GM12864 (cell line): ENCODE measurements around the gene LRTM2.

Experiments
- DNase-seq: peaks from one replicate; pipeline ENCODE4 v3.0.0-alpha.2; 2011; ENCODE audit warnings: low read depth
- H3K4me3 ChIP-seq: 2 replicates; pipeline ENCODE4 v1.5.1; 2011; ENCODE audit warnings: mild to moderate bottlenecking, low read depth, low read length, control low read depth
- CTCF ChIP-seq: IDR thresholded peaks from 2 replicates; pipeline ENCODE4 v1.5.1; 2011; ENCODE audit warnings: low read depth, mild to moderate bottlenecking, moderate library complexity, low read length, control low read depth, inconsistent platforms; ENCODE audit errors: missing control alignments

LRTM2 gene

GRCh38 chr12:1793426-1794210, 26.7 kb upstream of the LRTM2 start:
- DNase-seq, result no peak
- no peak for TF ChIP-seq CTCF
- no peak overlapping the region for H3K4me3 ChIP-seq

GRCh38 chr12:1794440-1795090, 25.8 kb upstream of the LRTM2 start:
- no peak for TF ChIP-seq CTCF
- no peak for DNase-seq
- H3K4me3 ChIP-seq, result no peak overlapping the region

- H3K4me3 ChIP-seq, result no peak overlapping the region
- DNase-seq, result no peak
- TF ChIP-seq CTCF, result no peak
Observed at GRCh38 chr12:1795221-1795784, 25.1 kb upstream of the LRTM2 start.

- H3K4me3 ChIP-seq, result peak overlapping the region; percentile 53
Observed at GRCh38 chr12:1795785-1796514, 24.4 kb upstream of the LRTM2 start.

GRCh38 chr12:1796515-1797010, 23.8 kb upstream of the LRTM2 start:
- no peak for DNase-seq
- H3K4me3 ChIP-seq, result peak overlapping the region; percentile 53
- no peak for TF ChIP-seq CTCF

More at GRCh38 chr12:1795785-1796514, 24.4 kb upstream of the LRTM2 start:
- TF ChIP-seq CTCF, result peak; percentile 78
- DNase-seq, result peak; percentile 81

GRCh38 chr12:1797011-1797901, 23.1 kb upstream of the LRTM2 start:
- peak overlapping the region; percentile 53 for H3K4me3 ChIP-seq
- no peak for TF ChIP-seq CTCF
- DNase-seq, result no peak
